ENCODE data around the gene DHRS4L2.
"Not testable (repeated sequence)": the region's sequence is repeated elsewhere in the genome, so short reads cannot be mapped to it uniquely, and the experiment has no call there.

- not testable (repeated sequence) for TF ChIP-seq CTCF (IDR thresholded peaks at IDR 0.05); ZFX (IDR thresholded peaks at IDR 0.05; ENCODE audit: borderline replicate concordance)
These were observed 30.2 kb downstream of the DHRS4L2 start for GRCh38 chr14:24018978-24019377.
